HUES6 (cell line): ENCODE data around the gene BICRAL.
A peak's percentile ranks its signal among the peaks of the same experiment; 100 is the strongest.
"Not testable (repeated sequence)": the region's sequence is repeated elsewhere in the genome, so short reads cannot be mapped to it uniquely, and the experiment has no call there.

ENCODE experiments used
- H3K27ac ChIP-seq: 2 replicates; pipeline ENCODE4 v1.7.0; 2013; ENCODE audit warnings: low read depth, mild to moderate bottlenecking, low read length, inconsistent platforms
- H3K27me3 ChIP-seq: 2 replicates; pipeline ENCODE4 v1.6.1; 2013; ENCODE audit warnings: low read length; ENCODE audit not compliant: control insufficient read depth, insufficient read depth
- H3K36me3 ChIP-seq: 2 replicates; pipeline ENCODE4 v1.6.1; 2013; ENCODE audit warnings: low read length; ENCODE audit not compliant: control insufficient read depth, insufficient read depth
- H3K4me1 ChIP-seq: 2 replicates; pipeline ENCODE4 v1.6.1; 2013; ENCODE audit warnings: low read length; ENCODE audit not compliant: control insufficient read depth, insufficient read depth
- H3K4me3 ChIP-seq: 2 replicates; pipeline ENCODE4 v1.5.1; 2013; ENCODE audit warnings: low read depth, low read length
- H3K9ac ChIP-seq: one replicate; pipeline ENCODE4 v1.6.1; 2013; ENCODE audit warnings: mild to moderate bottlenecking, low read length
- H3K9me3 ChIP-seq: 2 replicates; pipeline ENCODE4 v1.6.1; 2013; ENCODE audit warnings: low read depth, low read length; ENCODE audit not compliant: control insufficient read depth, insufficient read depth

Gene BICRAL

DNA sequence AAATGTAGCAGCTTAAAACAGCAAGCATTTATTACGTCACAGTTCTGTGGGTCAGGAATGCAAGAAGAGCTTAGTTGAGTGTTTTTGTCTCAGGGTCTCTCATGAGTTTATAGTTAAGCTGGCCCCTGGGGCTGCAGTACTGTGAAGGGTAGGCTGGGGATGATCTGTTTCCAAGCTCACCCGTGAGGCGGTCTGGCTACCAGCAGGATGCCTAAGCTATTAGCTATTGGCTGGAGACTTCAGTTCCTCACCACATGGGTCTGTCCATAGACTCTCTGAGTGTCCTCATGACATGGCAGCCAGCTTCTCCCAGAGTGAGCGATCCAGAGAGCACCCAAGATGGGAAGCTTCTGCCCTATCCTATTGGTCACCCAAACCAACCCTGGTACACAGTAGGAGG is 12.8 kb upstream of the BICRAL start:
- Histone ChIP-seq H3K27me3 (no peaks in the 10 kb centered on the region), H3K4me1 (peaks cover 20% of the 10 kb centered on the region), H3K9ac (no peak overlapping the region), H3K9me3 (no peaks in the 10 kb centered on the region), H3K36me3 (no peaks in the 10 kb centered on the region), H3K4me3 (no peak overlapping the region), H3K27ac (no peak overlapping the region)

DNA sequence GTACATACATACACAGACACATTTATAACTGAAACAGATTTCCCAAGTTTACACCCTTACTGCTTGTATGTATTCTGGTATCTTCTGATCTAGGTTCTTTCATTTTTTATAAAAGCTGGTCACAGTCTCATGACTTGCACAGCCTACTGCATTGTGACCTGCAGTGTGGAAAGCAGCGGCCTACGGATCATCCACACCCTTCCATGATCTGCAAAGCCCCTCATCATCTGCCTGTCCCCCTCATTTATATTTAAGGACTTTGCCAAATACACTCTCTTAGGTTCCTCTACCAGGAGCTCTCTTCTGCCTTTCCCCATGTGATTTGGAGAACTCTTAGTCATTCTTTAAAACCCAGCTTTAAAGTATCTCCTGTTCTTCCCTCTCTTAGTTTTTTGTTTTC is 12.0 kb upstream of the BICRAL start:
- H3K27ac ChIP-seq: no peak overlapping the region
- H3K9me3 ChIP-seq: no peaks in the 10 kb centered on the region
- H3K27me3 ChIP-seq: no peaks in the 10 kb centered on the region
- no peak overlapping the region for H3K4me3 ChIP-seq
- peaks cover 20% of the 10 kb centered on the region for H3K4me1 ChIP-seq
- H3K36me3 ChIP-seq: no peaks in the 10 kb centered on the region
- H3K9ac ChIP-seq: no peak overlapping the region

GRCh38 chr6:42771741-42772100 is 10.1 kb upstream of the BICRAL start:
- no peak overlapping the region for H3K27ac ChIP-seq
- H3K4me3 ChIP-seq: peak overlapping the region; percentile 22
- no peaks in the 10 kb centered on the region for H3K27me3 ChIP-seq
- H3K36me3 ChIP-seq: no peaks in the 10 kb centered on the region
- H3K4me1 ChIP-seq: peaks cover 20% of the 10 kb centered on the region
- no peaks in the 10 kb centered on the region for H3K9me3 ChIP-seq
- no peak overlapping the region for H3K9ac ChIP-seq

DNA sequence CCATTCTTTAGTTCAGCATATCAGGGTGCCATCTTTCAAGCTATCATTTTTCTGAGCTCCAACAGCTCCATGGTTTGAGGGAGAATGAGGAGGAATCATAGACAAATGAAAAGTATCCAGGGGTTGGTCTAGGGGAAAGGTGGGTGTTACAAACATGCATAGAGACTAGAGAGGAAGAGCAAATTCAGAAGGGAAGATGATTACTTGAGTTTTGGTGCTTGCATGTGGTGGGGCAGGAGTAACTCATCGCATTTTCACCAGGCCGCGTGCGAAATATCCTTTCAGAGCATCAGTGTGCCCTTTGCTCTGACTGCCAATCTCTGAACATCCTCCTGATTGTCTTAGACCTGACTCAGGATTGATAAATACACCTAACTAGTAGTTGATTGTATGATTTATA is 7.7 kb upstream of the BICRAL start:
- peaks cover 20% of the 10 kb centered on the region for H3K4me1 ChIP-seq
- no peak overlapping the region for H3K4me3 ChIP-seq
- no peak overlapping the region for H3K9ac ChIP-seq
- H3K27me3 ChIP-seq: no peaks in the 10 kb centered on the region
- H3K36me3 ChIP-seq: no peaks in the 10 kb centered on the region
- H3K27ac ChIP-seq: no peak overlapping the region
- H3K9me3 ChIP-seq: no peaks in the 10 kb centered on the region

GRCh38 chr6:42774821-42775487 is 6.9 kb upstream of the BICRAL start:
- not testable (repeated sequence) for H3K27me3 ChIP-seq, H3K9me3 ChIP-seq, H3K4me3 ChIP-seq, H3K9ac ChIP-seq, H3K36me3 ChIP-seq, H3K27ac ChIP-seq
- H3K4me1 ChIP-seq: peaks cover 20% of the 10 kb centered on the region

DNA sequence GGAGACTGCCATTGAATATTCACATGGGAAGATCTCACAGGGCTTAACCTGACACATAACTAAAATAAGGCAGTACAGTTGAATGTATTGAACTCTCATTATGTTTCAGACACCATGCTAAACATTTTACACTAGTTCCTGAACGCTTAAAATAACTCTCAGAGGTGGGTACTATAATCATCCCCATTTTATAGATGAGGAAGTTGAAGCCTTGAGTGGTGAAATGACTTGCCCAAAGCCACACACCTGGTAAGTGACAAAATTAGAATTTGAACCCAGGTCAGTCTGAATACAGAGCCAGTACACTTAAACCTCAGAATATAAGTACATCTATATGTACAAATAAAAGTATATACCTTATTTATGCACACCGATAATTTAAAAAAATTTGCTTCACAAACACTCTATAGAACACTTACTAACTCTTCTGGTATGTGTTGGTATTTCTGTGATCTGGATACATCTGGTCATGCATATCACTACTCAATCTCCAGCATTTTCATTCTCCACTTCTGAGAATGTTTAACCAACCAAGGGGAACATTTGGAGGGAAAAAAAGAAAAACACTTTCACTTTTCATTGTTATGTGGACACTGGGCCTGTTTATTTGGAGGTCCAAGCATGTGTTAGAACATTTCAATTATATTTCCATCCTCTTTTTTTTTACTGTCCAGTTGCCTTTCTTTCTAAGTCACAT is 4.6 kb upstream of the BICRAL start:
- Histone ChIP-seq H3K4me3 (no peak overlapping the region), H3K27me3 (no peaks in the 10 kb centered on the region), H3K27ac (no peak overlapping the region), H3K36me3 (no peaks in the 10 kb centered on the region), H3K9ac (no peak overlapping the region), H3K9me3 (no peaks in the 10 kb centered on the region), H3K4me1 (peaks cover 11% of the 10 kb centered on the region)

- Histone ChIP-seq H3K27me3 (no peaks in the 10 kb centered on the region), H3K9me3 (no peaks in the 10 kb centered on the region), H3K27ac (no peak overlapping the region), H3K9ac (no peak overlapping the region), H3K4me3 (no peak overlapping the region), H3K36me3 (no peaks in the 10 kb centered on the region), H3K4me1 (peaks cover 6% of the 10 kb centered on the region; the same call in 1 of the 2 replicates)
These were observed 3.7 kb upstream of the BICRAL start for GRCh38 chr6:42778122-42778521.

DNA sequence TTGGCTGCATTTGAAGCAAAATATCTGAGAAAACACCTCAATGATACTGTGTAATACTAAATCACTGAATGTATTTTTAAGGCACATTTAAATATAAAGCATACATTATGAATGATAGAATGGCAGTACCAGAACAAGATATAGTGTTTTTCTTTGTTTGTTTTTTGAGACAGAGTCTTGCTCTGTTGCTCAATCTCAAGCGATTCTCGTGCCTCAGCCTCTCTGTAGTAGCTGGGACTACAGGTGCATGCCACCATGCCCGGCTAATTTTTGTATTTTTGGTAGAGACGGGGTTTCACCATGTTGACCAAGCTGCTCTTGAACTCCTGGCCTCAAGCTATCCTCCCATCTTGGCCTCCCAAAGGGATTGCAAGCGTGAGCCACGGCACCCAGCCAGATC is 2.3 kb upstream of the BICRAL start:
- no peak overlapping the region for H3K9ac ChIP-seq
- H3K4me1 ChIP-seq: peaks cover 9% of the 10 kb centered on the region; the same call in 1 of the 2 replicates
- no peak overlapping the region for H3K27ac ChIP-seq

DNA sequence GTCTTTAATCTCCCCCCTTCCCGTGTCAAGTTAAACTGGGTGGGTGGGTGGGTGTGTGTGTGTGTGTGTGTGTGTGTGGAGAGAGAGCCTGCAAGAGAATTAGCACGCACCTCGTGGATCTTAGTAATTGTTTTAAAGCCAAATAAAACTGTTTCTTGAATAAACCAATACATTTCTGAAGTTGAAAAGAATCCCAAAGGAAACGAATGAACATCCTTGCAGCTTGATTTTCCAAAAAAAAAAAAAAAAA is 381 bp upstream of the BICRAL start:
- Histone ChIP-seq H3K36me3 (no peaks in the 10 kb centered on the region), H3K4me3 (peak overlapping the region; percentile 92), H3K9ac (peak overlapping the region; percentile 37), H3K9me3 (no peaks in the 10 kb centered on the region), H3K4me1 (peaks cover 20% of the 10 kb centered on the region), H3K27ac (no peak overlapping the region), H3K27me3 (no peaks in the 10 kb centered on the region)

More for the DNA sequence above, 2.3 kb upstream of the BICRAL start:
- no peaks in the 10 kb centered on the region for H3K9me3 ChIP-seq
- no peaks in the 10 kb centered on the region for H3K27me3 ChIP-seq
- H3K36me3 ChIP-seq: no peaks in the 10 kb centered on the region
- H3K4me3 ChIP-seq: no peak overlapping the region

GRCh38 chr6:42782689-42783176 is 881 bp downstream of the BICRAL start:
- peak overlapping the region; percentile 92 for H3K4me3 ChIP-seq
- H3K9me3 ChIP-seq: no peaks in the 10 kb centered on the region
- H3K9ac ChIP-seq: peak overlapping the region; percentile 100
- H3K4me1 ChIP-seq: peaks cover 25% of the 10 kb centered on the region
- no peaks in the 10 kb centered on the region for H3K27me3 ChIP-seq
- peak overlapping the region; percentile 100 for H3K27ac ChIP-seq
- no peaks in the 10 kb centered on the region for H3K36me3 ChIP-seq

DNA sequence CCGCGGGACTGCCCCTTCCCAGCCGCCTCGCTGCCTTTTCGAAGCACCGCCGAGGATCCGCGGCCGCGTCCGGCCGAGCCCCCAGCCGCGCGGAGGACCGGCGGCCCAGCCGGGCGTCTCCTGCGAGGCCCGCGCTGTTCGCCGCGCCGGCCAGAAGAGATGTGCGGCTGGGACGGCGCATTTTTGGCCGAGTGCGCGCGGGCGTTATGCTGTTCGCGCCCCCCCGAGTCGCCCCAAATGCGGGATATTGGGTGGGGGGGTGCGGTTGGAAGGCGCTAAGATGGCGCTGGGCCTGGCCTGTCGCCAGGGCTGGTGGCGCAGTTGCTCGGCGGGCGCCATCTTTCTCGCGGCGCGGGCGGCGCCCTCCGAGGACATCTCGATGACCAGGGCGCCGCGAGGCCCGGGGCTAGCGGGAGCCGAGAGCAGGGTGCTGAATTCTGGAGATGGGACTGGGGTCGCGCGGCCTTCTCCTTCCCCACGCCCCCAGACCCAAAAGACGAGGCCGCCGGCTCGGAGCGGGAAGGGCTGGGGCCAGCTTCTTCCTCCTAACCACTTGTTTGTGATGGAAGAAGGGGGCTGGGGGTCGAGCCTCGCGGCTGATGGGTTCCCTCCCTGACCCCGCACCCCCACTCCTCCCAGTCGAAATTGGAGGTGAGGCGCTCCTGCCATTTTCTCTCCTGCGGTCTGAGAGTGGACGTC is 1.5 kb downstream of the BICRAL start:
- Histone ChIP-seq H3K9ac (peak overlapping the region; percentile 100), H3K27me3 (no peaks in the 10 kb centered on the region), H3K9me3 (no peaks in the 10 kb centered on the region), H3K4me3 (peak overlapping the region; percentile 92), H3K27ac (peak overlapping the region; percentile 100), H3K4me1 (peaks cover 25% of the 10 kb centered on the region), H3K36me3 (no peaks in the 10 kb centered on the region)
